Panc1 (cell line): ENCODE measurements around the gene RNF144A. TPM values are rescaled to one million over a fixed set of nuclear protein-coding genes. Genes with fewer than 3 reads are reported as not detected.

Experiments used
- ATAC-seq: fragments of 200-7000 bp; cut with Tn5 transposase; 2 replicates; pipeline ENCODE4 v1.9.1; 2020; ENCODE audit warnings: mild to moderate bottlenecking, moderate library complexity
- Bru-seq: library from RNA; stranded (reverse); fragments of 400-500 nt; gene quantifications from one replicate; lab custom pipeline; 2021; lab: Mats Ljungman, UMichigan
- BruChase-seq, 2 experiments: library from RNA; stranded (reverse); fragments of 400-500 nt; gene quantifications; one replicate each; lab custom pipeline; 2021; lab: Mats Ljungman, UMichigan
- BruUV-seq: library from RNA; stranded (reverse); fragments of 400-500 nt; replicated peaks from 2 replicates; lab custom pipeline; 2021; lab: Mats Ljungman, UMichigan
- CTCF ChIA-PET: fragments of 300-600 bp; sonication (Branson Sonifier 250); formaldehyde crosslinking; loops from one replicate; lab custom pipeline; 2022; ENCODE audit warnings: antibody characterized with exemption; lab: Charles Lee
- POLR2A ChIA-PET: fragments of 300-600 bp; sonication (Branson Sonifier 250); formaldehyde crosslinking; loops from one replicate; lab custom pipeline; 2022; ENCODE audit warnings: antibody characterized with exemption; lab: Charles Lee
- DNase-seq: peaks from one replicate; pipeline ENCODE4 v3.0.0-alpha.2; 2010; ENCODE audit warnings: low read depth, low spot score
- H3K27ac ChIP-seq: 2 replicates; pipeline ENCODE4 v1.5.1; 2011; ENCODE audit warnings: mild to moderate bottlenecking, low read length, inconsistent platforms
- H3K27me3 ChIP-seq: fragments of 200-500 bp; sonication (Bioruptor generic); 2 replicates; pipeline ENCODE4 v1.6.0; 2014; ENCODE audit warnings: low read length, inconsistent platforms; ENCODE audit not compliant: control insufficient read depth, insufficient read depth
- H3K36me3 ChIP-seq: fragments of 200-500 bp; sonication (Bioruptor generic); 2 replicates; pipeline ENCODE4 v1.5.1; 2014; ENCODE audit warnings: inconsistent platforms, mild to moderate bottlenecking, low read length, moderate library complexity; ENCODE audit not compliant: control insufficient read depth, insufficient read depth
- H3K4me1 ChIP-seq: 2 replicates; pipeline ENCODE4 v1.5.1; 2011; ENCODE audit warnings: inconsistent platforms, mild to moderate bottlenecking, low read length, moderate library complexity; ENCODE audit not compliant: control insufficient read depth, insufficient read depth
- H3K4me3 ChIP-seq, 2 experiments: 2 replicates each; pipeline ENCODE4 v1.5.1; 2011 to 2012; ENCODE audit warnings: low read depth in 2 of 2, low read length in 2 of 2, mild to moderate bottlenecking in 2 of 2, inconsistent platforms in 1 of 2, moderate library complexity in 1 of 2
- H3K9me3 ChIP-seq: fragments of 200-500 bp; sonication (Bioruptor generic); 2 replicates; pipeline ENCODE4 v1.5.1; 2014; ENCODE audit warnings: low read depth, mild to moderate bottlenecking, inconsistent platforms, low read length, moderate library complexity; ENCODE audit not compliant: control insufficient read depth, insufficient read depth
- POLR2AphosphoS5 ChIP-seq: IDR thresholded peaks from 2 replicates; pipeline ENCODE4 v1.6.1; 2012; ENCODE audit warnings: mild to moderate bottlenecking, low read depth, low read length, moderate library complexity
- SIN3A ChIP-seq: IDR thresholded peaks from 2 replicates; pipeline ENCODE4 v1.6.1; 2012; ENCODE audit warnings: low read depth, mild to moderate bottlenecking, low read length, moderate library complexity, borderline replicate concordance; ENCODE audit not compliant: insufficient read depth
- TCF7L2 ChIP-seq: IDR thresholded peaks from 2 replicates; pipeline ENCODE4 v1.6.1; 2011; ENCODE audit warnings: mild to moderate bottlenecking, low read depth, low read length, inconsistent platforms
- in situ Hi-C: cut with HindIII; loops from 2 replicates; pipeline ENCODE4 v1.10.0; 2016; ENCODE audit warnings: low sequenced_read_pairs, low pct_unique_long_range_greater_than_20kb
- intact Hi-C: fragments of 100-400 bp; cut with micrococcal nuclease; formaldehyde crosslinking; loops from one replicate; pipeline ENCODE4 v1.10.0; 2022; ENCODE audit not compliant: unreplicated experiment
- long read RNA-seq: library from polyadenylated mRNA; unstranded; transcript quantifications from one replicate; pipeline ENCODE4 v2.0.0, GENCODE V29; 2021; ENCODE audit not compliant: unreplicated experiment
- polyA plus RNA-seq: library from polyadenylated mRNA; unstranded; fragments of >200 nt; gene quantifications from one replicate; pipeline ENCODE4 v1.2.1, GENCODE V29; 2012; ENCODE audit warnings: missing spikeins; ENCODE audit not compliant: insufficient read length
- total RNA-seq: library from RNA; stranded (reverse); gene quantifications from one replicate; pipeline ENCODE4 v1.2.1, GENCODE V29; 2021; ENCODE audit not compliant: unreplicated experiment
- TF ChIP-seq, protein P1 (sequence below): fragments of 450-650 bp; IDR thresholded peaks from 2 replicates; pipeline ENCODE4 v1.5.1; 2017; ENCODE audit warnings: mild to moderate bottlenecking
- TF ChIP-seq, protein P2 (sequence below), 2 experiments: IDR thresholded peaks; 2 replicates each; pipeline ENCODE4 v1.6.1; 2011 to 2012; ENCODE audit warnings: low read depth in 2 of 2, control low read depth in 1 of 2, low read length in 1 of 2, mild to moderate bottlenecking in 1 of 2, moderate library complexity in 1 of 2; ENCODE audit not compliant: insufficient read depth in 1 of 2

The RNF144A gene, protein sequence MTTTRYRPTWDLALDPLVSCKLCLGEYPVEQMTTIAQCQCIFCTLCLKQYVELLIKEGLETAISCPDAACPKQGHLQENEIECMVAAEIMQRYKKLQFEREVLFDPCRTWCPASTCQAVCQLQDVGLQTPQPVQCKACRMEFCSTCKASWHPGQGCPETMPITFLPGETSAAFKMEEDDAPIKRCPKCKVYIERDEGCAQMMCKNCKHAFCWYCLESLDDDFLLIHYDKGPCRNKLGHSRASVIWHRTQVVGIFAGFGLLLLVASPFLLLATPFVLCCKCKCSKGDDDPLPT
- total RNA-seq (5.4 TPM), Bru-seq, nascent RNA (percentile 49 among the genes with signal in this experiment), BruChase-seq, experiment 1, labeled RNA remaining after a 2-hour chase (percentile 48 among the genes with signal in this experiment), BruChase-seq, experiment 2, labeled RNA remaining after a 6-hour chase (percentile 48 among the genes with signal in this experiment)
- polyA plus RNA-seq = 8.8 TPM
- long read RNA-seq, full-length matches to known transcripts = 1 of 11 reads
- long read RNA-seq, partial matches to known transcripts = 0 of 11 reads
- long read RNA-seq, other reads (novel, unspliced or antisense) = 10 of 11 reads

DNA sequence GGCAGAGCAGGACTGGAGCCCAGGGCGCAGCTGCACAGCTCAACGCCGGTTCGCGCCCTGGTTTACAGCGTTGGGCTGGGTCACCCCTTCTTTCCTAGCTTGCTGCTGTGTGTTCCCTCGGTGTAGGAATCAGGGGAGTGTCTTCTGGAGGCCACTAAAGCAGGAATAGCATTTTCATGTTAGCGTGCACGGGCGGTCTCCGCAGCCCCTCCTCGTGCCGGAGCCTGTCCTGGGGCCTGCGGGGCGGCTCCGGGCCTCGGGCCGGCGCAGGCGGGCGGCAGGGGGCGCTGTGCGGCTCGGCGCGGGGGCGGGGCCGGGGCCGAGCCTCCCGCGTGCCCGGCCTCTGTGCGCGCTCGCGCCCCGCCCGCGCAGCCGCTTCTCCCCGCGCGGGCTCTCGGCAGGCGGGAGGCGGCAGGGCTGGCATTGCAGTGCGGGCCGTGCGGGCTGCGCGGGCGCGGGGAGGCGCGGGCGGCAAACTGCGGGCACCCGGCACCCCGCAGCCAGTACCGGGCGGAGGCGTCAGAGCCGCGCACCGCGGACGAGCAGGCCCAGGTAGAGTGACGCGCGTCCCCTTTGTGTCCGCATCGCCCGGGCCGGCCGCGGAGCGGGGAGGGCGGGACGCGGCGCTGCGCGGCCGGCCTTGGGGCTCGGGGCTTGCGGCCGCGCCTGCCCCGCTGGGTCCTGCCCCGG, at the start of gene RNF144A:
TSS of gene RNF144A (plus strand) at position 342 of the 690 bp plus-strand sequence. CDS start 79,515 bp downstream, outside the sequence.
- Histone ChIP-seq H3K27ac (no peak within 1 kb of the TSS), H3K36me3 (no peaks in the 10 kb centered on the region), H3K4me3 (peak within 1 kb of the TSS; percentile 59 to 63), H3K27me3 (no peaks in the 10 kb centered on the region), H3K9me3 (no peaks in the 10 kb centered on the region), H3K4me1 (no peaks in the 10 kb centered on the region; the same call in 1 of the 2 replicates)
- BruUV-seq = no TSS peak
- ChIA-PET CTCF (no interaction called here), POLR2A (no interaction called here)
- ATAC-seq (peak; percentile 94), DNase-seq (no peak)
- intact Hi-C loops (no loop called here), in situ Hi-C loops (no loop called here)
- TF ChIP-seq TCF7L2 (no peak), SIN3A (no peak)
- TF ChIP-seq, protein P1, sequence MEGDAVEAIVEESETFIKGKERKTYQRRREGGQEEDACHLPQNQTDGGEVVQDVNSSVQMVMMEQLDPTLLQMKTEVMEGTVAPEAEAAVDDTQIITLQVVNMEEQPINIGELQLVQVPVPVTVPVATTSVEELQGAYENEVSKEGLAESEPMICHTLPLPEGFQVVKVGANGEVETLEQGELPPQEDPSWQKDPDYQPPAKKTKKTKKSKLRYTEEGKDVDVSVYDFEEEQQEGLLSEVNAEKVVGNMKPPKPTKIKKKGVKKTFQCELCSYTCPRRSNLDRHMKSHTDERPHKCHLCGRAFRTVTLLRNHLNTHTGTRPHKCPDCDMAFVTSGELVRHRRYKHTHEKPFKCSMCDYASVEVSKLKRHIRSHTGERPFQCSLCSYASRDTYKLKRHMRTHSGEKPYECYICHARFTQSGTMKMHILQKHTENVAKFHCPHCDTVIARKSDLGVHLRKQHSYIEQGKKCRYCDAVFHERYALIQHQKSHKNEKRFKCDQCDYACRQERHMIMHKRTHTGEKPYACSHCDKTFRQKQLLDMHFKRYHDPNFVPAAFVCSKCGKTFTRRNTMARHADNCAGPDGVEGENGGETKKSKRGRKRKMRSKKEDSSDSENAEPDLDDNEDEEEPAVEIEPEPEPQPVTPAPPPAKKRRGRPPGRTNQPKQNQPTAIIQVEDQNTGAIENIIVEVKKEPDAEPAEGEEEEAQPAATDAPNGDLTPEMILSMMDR = peak; percentile 94

DNA sequence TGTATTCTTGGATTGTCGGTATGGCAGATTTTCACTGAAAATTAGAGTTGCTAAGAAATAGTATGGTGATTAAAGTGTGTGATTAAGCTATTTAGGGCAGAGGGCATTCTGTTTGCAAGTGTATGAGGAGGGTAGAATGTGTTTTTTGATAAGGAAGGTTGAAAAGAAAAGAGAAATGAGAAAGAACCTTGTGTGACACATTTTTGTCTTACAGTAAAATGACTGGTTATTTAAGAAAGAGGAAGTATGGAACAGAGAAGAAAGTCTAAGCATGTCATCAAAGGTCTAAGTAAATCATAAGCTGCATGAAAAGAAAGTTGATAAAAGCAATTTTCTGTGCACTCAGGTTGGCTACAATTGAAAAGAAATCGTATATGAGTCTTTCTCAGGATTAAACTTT, 44.8 kb upstream of the RNF144A start:
- Histone ChIP-seq H3K36me3 (no peaks in the 10 kb centered on the region), H3K27ac (no peak overlapping the region), H3K9me3 (no peaks in the 10 kb centered on the region), H3K27me3 (peaks cover 23% of the 10 kb centered on the region), H3K4me1 (no peaks in the 10 kb centered on the region), H3K4me3 (no peak overlapping the region)
- TF ChIP-seq, protein P2, sequence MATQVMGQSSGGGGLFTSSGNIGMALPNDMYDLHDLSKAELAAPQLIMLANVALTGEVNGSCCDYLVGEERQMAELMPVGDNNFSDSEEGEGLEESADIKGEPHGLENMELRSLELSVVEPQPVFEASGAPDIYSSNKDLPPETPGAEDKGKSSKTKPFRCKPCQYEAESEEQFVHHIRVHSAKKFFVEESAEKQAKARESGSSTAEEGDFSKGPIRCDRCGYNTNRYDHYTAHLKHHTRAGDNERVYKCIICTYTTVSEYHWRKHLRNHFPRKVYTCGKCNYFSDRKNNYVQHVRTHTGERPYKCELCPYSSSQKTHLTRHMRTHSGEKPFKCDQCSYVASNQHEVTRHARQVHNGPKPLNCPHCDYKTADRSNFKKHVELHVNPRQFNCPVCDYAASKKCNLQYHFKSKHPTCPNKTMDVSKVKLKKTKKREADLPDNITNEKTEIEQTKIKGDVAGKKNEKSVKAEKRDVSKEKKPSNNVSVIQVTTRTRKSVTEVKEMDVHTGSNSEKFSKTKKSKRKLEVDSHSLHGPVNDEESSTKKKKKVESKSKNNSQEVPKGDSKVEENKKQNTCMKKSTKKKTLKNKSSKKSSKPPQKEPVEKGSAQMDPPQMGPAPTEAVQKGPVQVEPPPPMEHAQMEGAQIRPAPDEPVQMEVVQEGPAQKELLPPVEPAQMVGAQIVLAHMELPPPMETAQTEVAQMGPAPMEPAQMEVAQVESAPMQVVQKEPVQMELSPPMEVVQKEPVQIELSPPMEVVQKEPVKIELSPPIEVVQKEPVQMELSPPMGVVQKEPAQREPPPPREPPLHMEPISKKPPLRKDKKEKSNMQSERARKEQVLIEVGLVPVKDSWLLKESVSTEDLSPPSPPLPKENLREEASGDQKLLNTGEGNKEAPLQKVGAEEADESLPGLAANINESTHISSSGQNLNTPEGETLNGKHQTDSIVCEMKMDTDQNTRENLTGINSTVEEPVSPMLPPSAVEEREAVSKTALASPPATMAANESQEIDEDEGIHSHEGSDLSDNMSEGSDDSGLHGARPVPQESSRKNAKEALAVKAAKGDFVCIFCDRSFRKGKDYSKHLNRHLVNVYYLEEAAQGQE (IDR thresholded peaks at IDR 0.05; ENCODE audit: insufficient read depth in 1 of 2, low read depth in 2 of 2, low read length in 1 of 2) = no peak
- TF ChIP-seq TCF7L2 (no peak), POLR2AphosphoS5 (no peak), SIN3A (no peak)
- TF ChIP-seq, protein P1 = no peak
- no TSS peak for BruUV-seq
- ChIA-PET CTCF (no interaction called here), POLR2A (no interaction called here)
- DNase-seq (no peak), ATAC-seq (no peak)
- intact Hi-C loops (no loop called here), in situ Hi-C loops (no loop called here)
